BLaER1 (cell line): Measurements from ENCODE around the gene RRP7A.
"Not testable (repeated sequence)": the region's sequence is repeated elsewhere in the genome, so short reads cannot be mapped to it uniquely, and the experiment has no call there.

Experiments
- H3K27ac ChIP-seq: shearing (Covaris generic); formaldehyde crosslinking; 2 replicates; pipeline ENCODE4 v1.8.1; 2022
- H3K27me3 ChIP-seq: shearing (Covaris generic); formaldehyde crosslinking; 2 replicates; pipeline ENCODE4 v1.8.1; 2022
- H3K36me3 ChIP-seq: shearing (Covaris generic); formaldehyde crosslinking; 2 replicates; pipeline ENCODE4 v1.8.1; 2022
- H3K4me1 ChIP-seq: shearing (Covaris generic); formaldehyde crosslinking; 2 replicates; pipeline ENCODE4 v1.8.1; 2022
- H3K4me2 ChIP-seq: shearing (Covaris generic); formaldehyde crosslinking; 2 replicates; pipeline ENCODE4 v1.8.1; 2022
- H3K4me3 ChIP-seq: shearing (Covaris generic); formaldehyde crosslinking; 2 replicates; pipeline ENCODE4 v1.8.1; 2022
- H3K9ac ChIP-seq: shearing (Covaris generic); formaldehyde crosslinking; 2 replicates; pipeline ENCODE4 v1.8.1; 2022
- H3K9me3 ChIP-seq: shearing (Covaris generic); formaldehyde crosslinking; 2 replicates; pipeline ENCODE4 v1.8.1; 2022
- H4K20me1 ChIP-seq: shearing (Covaris generic); formaldehyde crosslinking; 2 replicates; pipeline ENCODE4 v1.8.1; 2022
- Cebpa-rat ChIP-seq: shearing (Covaris generic); IDR thresholded peaks from 2 replicates; pipeline ENCODE4 v1.8.1; 2022

RRP7A gene

DNA sequence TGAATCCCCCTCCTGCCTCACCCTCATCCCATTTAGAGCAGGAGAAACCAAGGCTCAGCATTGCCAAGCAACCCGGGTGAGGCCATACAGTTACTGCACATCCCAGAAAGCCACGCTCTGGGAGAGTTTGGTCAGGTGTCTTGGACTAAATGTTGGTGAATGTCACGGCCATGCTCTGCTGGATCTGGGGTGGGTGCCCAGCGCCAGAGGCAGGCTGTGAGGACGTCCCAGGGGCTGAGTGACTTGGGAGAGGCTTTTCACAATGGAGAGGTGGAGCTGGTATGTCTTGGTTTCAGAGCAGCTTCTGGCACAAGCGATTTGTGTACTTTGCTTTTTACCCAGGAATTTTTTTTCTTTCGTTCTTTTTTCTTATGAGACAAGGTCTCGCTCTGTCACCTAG, 40.8 kb upstream of the RRP7A start:
- TF ChIP-seq Cebpa-rat, result no peak
- H4K20me1 ChIP-seq, result 0 out of 2 replicates have a peak, but pooled peaks cover 11% of the 10 kb centered on the region
- H3K27me3 ChIP-seq, result no peaks in the 10 kb centered on the region
- 0 out of 2 replicates have a peak overlapping the region, but pooled peaks have one; percentile 5 for H3K4me2 ChIP-seq
- no peak overlapping the region for H3K27ac ChIP-seq
- peaks cover 37% of the 10 kb centered on the region for H3K4me1 ChIP-seq
- peaks cover 2% of the 10 kb centered on the region; the same call in 1 of the 2 replicates for H3K9me3 ChIP-seq
- H3K4me3 ChIP-seq, result no peak overlapping the region
- peaks cover 9% of the 10 kb centered on the region for H3K36me3 ChIP-seq
- H3K9ac ChIP-seq, result no peak overlapping the region

DNA sequence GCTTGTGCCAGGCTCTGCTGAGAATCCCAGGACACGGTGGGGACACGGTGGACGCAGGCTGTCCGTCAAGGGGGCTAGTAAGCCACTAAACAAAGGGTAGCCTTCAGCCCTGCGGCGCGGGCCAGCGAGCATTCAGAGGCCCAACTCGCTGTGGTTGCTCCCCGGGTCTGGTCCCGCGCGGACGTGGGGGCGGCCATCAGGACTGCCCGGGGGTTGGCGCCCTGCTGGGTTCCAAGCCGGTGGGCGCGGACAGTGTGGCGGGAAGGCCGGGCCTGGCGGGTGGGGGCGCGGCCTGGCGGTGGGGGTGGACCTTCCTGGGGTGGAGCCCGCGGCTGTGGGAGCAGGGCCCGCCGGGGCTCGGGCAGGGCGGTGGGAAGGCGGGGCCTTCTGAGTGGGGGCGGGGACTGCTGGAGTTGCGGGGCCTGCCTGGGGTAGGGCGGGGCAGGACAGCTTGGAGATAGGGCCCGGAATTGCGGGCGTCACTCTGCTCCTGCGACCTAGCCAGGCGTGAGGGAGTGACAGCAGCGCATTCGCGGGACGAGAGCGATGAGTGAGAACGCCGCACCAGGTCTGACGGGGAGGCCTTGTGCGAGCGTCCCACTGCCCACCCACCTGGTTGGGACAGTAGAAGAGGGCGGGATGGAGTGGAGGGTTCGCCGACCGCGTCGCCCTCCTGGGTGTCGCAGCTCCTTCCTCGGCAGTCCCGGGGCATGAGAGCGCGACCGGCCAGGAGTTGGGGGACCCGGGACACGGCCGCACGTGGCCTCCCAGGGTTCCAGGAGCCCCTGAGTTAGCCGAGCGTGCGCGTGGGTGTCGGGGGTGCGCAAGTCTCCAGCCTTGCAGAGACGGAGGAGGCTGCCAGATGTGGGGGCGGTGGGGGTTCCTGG, 34.1 kb upstream of the RRP7A start, which contains the start of gene SERHL2:
Gene SERHL2 (plus strand): TSS at position 482 of the 887 bp plus-strand sequence. CDS start 65 bp downstream, at position 547.
- no peaks in the 10 kb centered on the region for H4K20me1 ChIP-seq
- no peaks in the 10 kb centered on the region for H3K27me3 ChIP-seq
- H3K9me3 ChIP-seq, result no peaks in the 10 kb centered on the region
- no peak for TF ChIP-seq Cebpa-rat
- peaks cover 40% of the 10 kb centered on the region for H3K4me1 ChIP-seq
- no peaks in the 10 kb centered on the region for H3K36me3 ChIP-seq
- peak within 1 kb of the TSS; percentile 78 for H3K27ac ChIP-seq
- peak within 1 kb of the TSS; percentile 68 for H3K4me3 ChIP-seq
- peak within 1 kb of the TSS; percentile 79 for H3K9ac ChIP-seq
- H3K4me2 ChIP-seq, result peak within 1 kb of the TSS; percentile 99

DNA sequence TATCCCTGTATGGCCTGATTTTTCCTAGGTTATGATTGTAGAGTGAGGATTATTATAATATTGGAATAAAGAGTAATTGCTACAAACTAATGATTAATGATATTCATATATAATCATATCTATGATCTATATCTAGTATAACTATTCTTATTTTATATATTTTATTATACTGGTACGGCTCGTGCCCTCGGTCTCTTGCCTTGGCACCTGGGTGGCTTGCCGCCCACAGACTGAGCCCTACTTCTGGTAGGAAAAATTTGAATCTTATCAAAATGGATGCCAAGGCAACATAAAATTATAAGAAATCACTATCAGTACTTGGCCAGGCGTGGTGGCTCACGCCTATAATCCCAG, 32.7 kb upstream of the RRP7A start:
- peak overlapping the region; percentile 99 for H3K4me2 ChIP-seq
- not testable (repeated sequence) for H3K27me3 ChIP-seq, H3K36me3 ChIP-seq, H3K4me3 ChIP-seq, H3K9ac ChIP-seq, H3K9me3 ChIP-seq, H4K20me1 ChIP-seq
- H3K27ac ChIP-seq, result 0 out of 2 replicates have a peak overlapping the region, but pooled peaks have one; percentile 78
- H3K4me1 ChIP-seq, result peaks cover 40% of the 10 kb centered on the region

DNA sequence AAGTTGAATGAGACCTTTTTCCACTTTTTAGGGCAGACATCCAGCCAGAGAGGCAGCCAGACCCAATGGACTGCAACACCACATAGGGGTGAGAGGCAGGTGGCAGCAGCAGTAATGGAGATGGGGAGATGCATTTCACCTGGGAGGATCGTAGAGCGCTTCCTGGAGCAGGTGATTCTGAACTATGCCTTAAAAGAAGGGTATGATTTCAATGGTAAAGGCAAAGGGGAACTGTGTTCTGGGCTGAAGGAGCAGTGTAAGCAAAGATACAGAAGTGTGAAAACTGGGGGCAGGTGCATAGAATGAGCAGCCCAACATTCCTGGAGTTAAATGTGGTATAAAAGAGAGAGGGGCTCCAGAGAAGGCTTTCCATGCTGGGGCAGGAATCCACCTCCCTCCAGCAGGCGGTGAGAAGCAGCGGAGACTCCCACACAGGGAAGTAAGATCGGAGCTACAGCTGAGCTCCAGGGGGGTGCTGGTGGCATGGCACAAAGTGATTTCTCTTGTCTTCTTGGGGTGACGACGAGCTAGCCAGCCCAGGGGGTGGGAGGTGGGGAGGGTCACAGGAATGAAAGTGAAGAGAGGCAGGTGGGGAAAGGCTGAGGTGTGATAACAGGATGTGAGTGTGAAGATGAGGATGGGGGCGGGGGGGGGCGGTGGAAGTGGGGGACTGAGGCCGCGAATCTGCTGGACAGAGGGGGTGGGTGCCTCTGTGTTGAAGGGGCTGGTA, 29.9 kb upstream of the RRP7A start:
- Histone ChIP-seq H3K4me2 (no peak overlapping the region), H3K9ac (no peak overlapping the region), H3K9me3 (no peaks in the 10 kb centered on the region), H3K27ac (no peak overlapping the region), H3K36me3 (no peaks in the 10 kb centered on the region), H3K4me3 (no peak overlapping the region), H3K27me3 (no peaks in the 10 kb centered on the region), H3K4me1 (peaks cover 40% of the 10 kb centered on the region), H4K20me1 (no peaks in the 10 kb centered on the region)
- no peak for TF ChIP-seq Cebpa-rat

DNA sequence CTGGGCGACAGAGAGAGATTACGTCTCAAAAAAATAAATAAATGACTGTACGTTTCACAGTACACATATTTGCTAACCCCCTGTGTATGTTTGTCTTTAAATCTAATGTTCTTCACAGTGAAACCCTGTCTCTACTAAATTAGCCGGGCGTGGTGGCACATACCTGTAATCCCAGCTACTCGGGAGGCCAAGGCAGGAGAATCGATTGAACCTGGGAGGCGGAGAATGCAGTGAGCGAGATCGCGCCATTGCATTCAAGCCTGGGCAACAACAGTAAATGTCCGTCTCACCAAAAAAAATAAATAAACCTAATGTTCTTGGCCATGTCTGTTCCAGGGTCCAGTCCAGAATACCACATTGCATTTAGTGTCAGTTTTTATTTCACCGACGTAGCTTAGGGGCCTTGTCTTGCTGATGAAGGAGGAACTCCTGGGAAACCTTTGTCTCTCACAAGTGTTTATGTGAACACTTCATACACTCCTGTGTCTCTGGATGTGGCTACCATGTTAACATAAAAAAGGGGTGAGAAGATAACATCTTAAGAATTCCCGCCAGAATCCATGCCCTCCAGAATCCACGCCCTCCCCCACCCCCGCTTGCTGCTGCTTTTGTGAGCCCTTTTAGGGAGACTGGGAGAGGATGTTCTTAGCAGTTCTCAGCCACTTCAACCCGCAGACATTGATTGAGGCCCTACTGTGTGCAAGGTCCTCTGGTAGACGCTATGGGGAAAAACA, 29.2 kb upstream of the RRP7A start:
- H3K27ac ChIP-seq, result no peak overlapping the region
- H3K36me3 ChIP-seq, result no peaks in the 10 kb centered on the region
- H3K27me3 ChIP-seq, result no peaks in the 10 kb centered on the region
- peaks cover 32% of the 10 kb centered on the region for H3K4me1 ChIP-seq
- no peaks in the 10 kb centered on the region for H4K20me1 ChIP-seq
- H3K4me2 ChIP-seq, result no peak overlapping the region
- no peaks in the 10 kb centered on the region for H3K9me3 ChIP-seq
- no peak overlapping the region for H3K9ac ChIP-seq
- H3K4me3 ChIP-seq, result no peak overlapping the region
- no peak for TF ChIP-seq Cebpa-rat

DNA sequence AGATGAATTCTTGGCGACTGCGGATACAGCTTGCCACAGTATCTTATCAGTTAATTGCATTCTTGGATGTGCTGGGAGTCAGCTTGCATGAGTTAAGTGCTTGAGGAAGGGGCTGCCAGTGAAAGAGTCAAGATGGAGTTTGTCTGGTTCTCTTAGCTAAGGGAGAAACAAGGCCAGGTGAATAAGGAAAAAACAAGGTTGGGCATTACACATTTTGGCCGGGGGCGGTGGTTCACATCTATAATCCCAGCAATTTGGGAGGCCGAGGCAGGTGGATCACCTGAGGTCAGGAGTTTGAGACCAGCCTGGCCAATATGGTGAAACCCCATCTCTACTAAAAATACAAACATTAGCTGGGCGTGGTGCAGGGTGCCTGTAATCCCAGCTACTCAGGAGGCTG, 28.5 kb upstream of the RRP7A start:
- not testable (repeated sequence) for H3K27me3 ChIP-seq, H3K4me3 ChIP-seq, H3K36me3 ChIP-seq, H3K27ac ChIP-seq, H4K20me1 ChIP-seq, H3K4me2 ChIP-seq, H3K9ac ChIP-seq, H3K9me3 ChIP-seq
- peaks cover 28% of the 10 kb centered on the region for H3K4me1 ChIP-seq

DNA sequence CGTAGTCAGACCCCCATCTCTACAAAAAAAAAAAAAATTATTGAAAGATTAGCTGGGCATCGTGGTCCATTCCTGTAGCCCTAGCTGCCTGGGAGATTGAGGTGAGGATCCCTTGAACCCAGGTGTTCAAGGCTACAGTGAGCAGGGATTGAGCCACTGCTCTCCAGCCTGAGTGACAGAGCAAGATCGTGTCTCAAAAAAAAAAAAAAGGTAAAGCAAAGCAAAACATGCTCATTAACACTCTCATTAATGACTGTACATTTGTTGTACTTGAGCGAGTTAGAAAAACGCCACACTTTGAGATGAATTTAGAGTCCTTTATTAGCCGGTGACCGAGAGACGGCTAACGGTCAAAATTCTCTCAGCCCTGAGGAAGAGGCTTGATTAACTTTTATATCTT, 28.0 kb upstream of the RRP7A start:
- Histone ChIP-seq H4K20me1 (no peaks in the 10 kb centered on the region), H3K4me3 (no peak overlapping the region), H3K27ac (no peak overlapping the region), H3K36me3 (no peaks in the 10 kb centered on the region), H3K4me1 (peaks cover 23% of the 10 kb centered on the region), H3K9me3 (no peaks in the 10 kb centered on the region), H3K27me3 (no peaks in the 10 kb centered on the region), H3K4me2 (no peak overlapping the region), H3K9ac (no peak overlapping the region)
- TF ChIP-seq Cebpa-rat, result no peak

DNA sequence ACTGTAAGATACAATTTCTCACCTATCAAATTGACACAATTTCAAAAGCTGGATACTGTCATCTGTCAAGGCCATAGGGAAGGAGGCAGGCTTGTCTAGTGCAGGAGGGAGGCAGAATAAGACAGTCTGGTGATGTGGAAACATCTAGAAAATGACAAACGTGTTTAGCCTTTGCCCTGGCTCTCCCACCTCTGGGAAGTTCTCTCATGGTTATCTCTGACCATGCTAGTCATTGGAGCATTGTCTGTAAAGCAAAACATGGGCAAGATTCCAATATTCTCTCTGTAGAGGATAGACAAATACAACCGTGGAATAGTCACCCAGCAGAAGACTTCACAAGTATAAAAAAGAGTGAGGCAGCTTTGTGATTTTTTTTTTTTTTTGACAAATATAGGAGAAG, 25.1 kb upstream of the RRP7A start:
- no peak overlapping the region for H3K4me3 ChIP-seq

DNA sequence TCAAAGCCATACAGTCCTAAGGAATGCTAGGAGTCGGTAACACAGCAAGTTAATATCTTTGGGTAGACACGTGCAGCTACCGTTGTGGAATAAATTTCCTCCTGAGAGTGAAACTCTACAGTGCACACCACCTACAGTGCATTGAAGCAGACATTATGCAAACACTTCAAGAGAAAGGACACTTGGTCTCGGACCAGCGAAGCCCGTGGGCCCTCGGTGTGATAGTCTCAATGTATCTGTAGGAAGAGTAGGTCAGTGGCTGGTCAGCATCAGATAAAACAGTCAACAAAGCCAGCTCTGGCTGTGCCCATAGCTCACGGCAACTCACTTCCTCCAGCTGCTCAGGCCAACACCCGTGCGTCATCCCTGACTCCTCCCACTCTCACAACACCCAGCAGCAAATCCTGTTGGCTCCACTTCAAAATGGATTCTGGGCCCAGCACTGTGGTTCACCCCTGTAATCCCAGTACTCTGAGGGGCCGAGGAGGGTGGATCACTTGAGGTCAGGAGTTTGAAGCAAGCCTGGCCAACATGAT, 19.7 kb upstream of the RRP7A start:
- H3K36me3 ChIP-seq, H3K9me3 ChIP-seq, H3K27ac ChIP-seq, H4K20me1 ChIP-seq, H3K9ac ChIP-seq, H3K4me3 ChIP-seq: not testable (repeated sequence)
- H3K4me1 ChIP-seq, result peaks cover 45% of the 10 kb centered on the region
- H3K4me2 ChIP-seq, result peak overlapping the region; percentile 47
- H3K27me3 ChIP-seq, result peaks cover 16% of the 10 kb centered on the region; the same call in 1 of the 2 replicates

More for the DNA sequence above, 25.1 kb upstream of the RRP7A start:
- H3K4me1 ChIP-seq, result no peaks in the 10 kb centered on the region
- no peak overlapping the region for H3K9ac ChIP-seq
- H3K36me3 ChIP-seq, result no peaks in the 10 kb centered on the region
- H3K27ac ChIP-seq, result no peak overlapping the region
- H3K27me3 ChIP-seq, result no peaks in the 10 kb centered on the region
- no peak overlapping the region for H3K4me2 ChIP-seq
- TF ChIP-seq Cebpa-rat, result no peak
- no peaks in the 10 kb centered on the region for H3K9me3 ChIP-seq
- no peaks in the 10 kb centered on the region for H4K20me1 ChIP-seq

DNA sequence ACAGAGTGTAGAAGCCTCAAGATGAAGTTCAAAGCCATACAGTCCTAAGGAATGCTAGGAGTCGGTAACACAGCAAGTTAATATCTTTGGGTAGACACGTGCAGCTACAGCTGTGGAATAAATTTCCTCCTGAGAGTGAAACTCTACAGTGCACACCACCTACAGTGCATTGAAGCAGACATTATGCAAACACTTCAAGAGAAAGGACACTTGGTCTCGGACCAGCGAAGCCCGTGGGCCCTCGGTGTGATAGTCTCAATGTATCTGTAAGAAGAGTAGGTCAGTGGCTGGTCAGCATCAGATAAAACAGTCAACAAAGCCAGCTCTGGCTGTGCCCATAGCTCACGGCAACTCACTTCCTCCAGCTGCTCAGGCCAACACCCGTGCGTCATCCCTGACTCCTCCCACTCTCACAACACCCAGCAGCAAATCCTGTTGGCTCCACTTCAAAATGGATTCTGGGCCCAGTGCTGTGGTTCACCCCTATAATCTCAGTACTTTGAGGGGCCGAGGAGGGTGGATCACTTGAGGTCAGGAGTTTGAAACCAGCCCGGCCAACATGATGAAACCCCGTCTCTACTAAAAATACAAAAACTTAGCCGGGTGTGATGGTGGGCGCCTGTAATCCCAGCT, 17.7 kb upstream of the RRP7A start:
- Histone ChIP-seq H3K27me3 (peaks cover 16% of the 10 kb centered on the region; the same call in 1 of the 2 replicates), H3K4me1 (peaks cover 65% of the 10 kb centered on the region), H3K4me2 (peak overlapping the region; percentile 26)
- H3K4me3 ChIP-seq, H3K9me3 ChIP-seq, H3K9ac ChIP-seq, H3K36me3 ChIP-seq, H4K20me1 ChIP-seq, H3K27ac ChIP-seq: not testable (repeated sequence)

DNA sequence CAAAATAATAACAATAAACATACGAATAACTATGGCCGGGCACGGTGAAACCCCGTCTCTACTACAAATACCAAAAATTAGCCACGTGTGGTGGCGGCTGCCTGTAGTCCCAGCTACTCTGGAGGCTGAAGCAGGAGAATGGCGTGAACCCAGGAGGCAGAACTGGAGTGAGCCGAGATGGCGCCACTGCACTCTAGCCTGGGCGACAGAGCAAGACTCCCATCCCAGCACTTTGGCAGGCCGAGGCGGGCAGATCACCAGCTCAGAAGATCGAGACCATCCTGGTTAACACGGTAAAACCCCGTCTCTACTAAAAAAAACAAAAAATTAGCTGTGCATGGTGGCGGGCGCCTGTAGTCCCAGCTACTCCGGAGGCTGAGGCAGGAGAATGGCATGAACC, 17.0 kb upstream of the RRP7A start:
- Histone ChIP-seq H3K4me2 (peak overlapping the region; percentile 26), H3K4me1 (peaks cover 72% of the 10 kb centered on the region), H3K27me3 (peaks cover 16% of the 10 kb centered on the region; the same call in 1 of the 2 replicates)
- not testable (repeated sequence) for H3K36me3 ChIP-seq, H3K27ac ChIP-seq, H3K9me3 ChIP-seq, H3K4me3 ChIP-seq, H3K9ac ChIP-seq, H4K20me1 ChIP-seq
